NT2/D1 (cell line): ENCODE data around the gene CCDC88C.

Experiments
- DNase-seq: peaks from one replicate; pipeline ENCODE4 v3.0.0-alpha.2; 2011; ENCODE audit warnings: low read depth, low spot score
- H3K27me3 ChIP-seq: 2 replicates; pipeline ENCODE4 v1.6.0; 2011; ENCODE audit warnings: mild to moderate bottlenecking; ENCODE audit not compliant: insufficient read length, insufficient read depth
- H3K36me3 ChIP-seq: 2 replicates; pipeline ENCODE4 v1.6.1; 2011; ENCODE audit warnings: mild to moderate bottlenecking, low read length, mixed read lengths; ENCODE audit not compliant: insufficient read depth, insufficient read length
- H3K4me1 ChIP-seq: 2 replicates; pipeline ENCODE4 v1.5.1; 2011; ENCODE audit not compliant: insufficient read depth, insufficient read length
- H3K4me3 ChIP-seq: 2 replicates; pipeline ENCODE4 v1.5.1; 2011; ENCODE audit warnings: low read depth; ENCODE audit not compliant: insufficient read length
- H3K9ac ChIP-seq: 2 replicates; pipeline ENCODE4 v1.6.0; 2011; ENCODE audit warnings: low read depth; ENCODE audit not compliant: insufficient read length
- H3K9me3 ChIP-seq: 2 replicates; pipeline ENCODE4 v1.5.1; 2011; ENCODE audit warnings: mild to moderate bottlenecking, low read length; ENCODE audit not compliant: insufficient read depth
- SUZ12 ChIP-seq: IDR thresholded peaks from 2 replicates; pipeline ENCODE4 v1.6.1; 2011; ENCODE audit not compliant: insufficient read length, insufficient read depth; ENCODE audit errors: extremely low read depth
- YY1 ChIP-seq: IDR thresholded peaks from 2 replicates; pipeline ENCODE4 v1.6.1; 2011; ENCODE audit not compliant: insufficient read length, insufficient read depth
- ZNF274 ChIP-seq: IDR thresholded peaks from 2 replicates; pipeline ENCODE4 v1.6.1; 2011; ENCODE audit warnings: mild to moderate bottlenecking, low read depth, low read length

Gene CCDC88C

DNA sequence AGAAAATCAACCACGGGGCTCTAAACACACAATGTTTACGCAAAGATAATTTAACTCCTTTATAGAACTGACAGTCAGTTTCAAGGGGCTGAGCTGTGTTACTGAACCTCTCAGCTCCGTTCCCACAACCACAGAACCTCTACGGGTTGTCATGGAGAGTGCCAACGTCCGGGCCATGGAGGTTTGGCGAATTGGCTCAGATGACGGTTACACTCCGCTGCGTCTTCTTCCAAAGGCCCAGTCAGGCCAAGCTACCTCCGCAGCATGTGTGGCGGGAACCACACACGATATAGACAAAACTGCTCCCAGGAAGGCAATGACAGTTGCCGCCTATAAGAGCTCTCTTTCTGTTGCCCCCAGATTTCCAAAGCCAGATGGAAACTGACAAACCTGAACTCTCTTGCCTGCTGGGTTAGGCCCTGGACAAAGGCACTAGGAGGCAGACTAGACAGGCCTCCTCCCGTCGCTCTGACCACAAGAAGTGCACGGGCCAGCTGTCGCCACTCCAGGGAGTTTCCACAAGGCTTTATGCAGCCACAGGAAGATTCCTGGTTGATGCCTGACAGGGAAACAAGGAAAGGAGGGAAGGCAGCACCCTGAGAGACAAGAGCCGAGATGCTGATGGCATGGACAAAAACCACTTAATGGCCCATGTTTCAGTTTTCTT, 30.3 kb downstream of the CCDC88C start:
- TF ChIP-seq SUZ12: no peak
- TF ChIP-seq YY1: no peak
- TF ChIP-seq ZNF274: no peak
- H3K9me3 ChIP-seq: no peaks in the 10 kb centered on the region
- no peak for DNase-seq
- no peak overlapping the region for H3K9ac ChIP-seq
- no peaks in the 10 kb centered on the region for H3K36me3 ChIP-seq
- peaks cover 8% of the 10 kb centered on the region for H3K4me1 ChIP-seq
- H3K27me3 ChIP-seq: no peaks in the 10 kb centered on the region
- H3K4me3 ChIP-seq: no peak overlapping the region

- Histone ChIP-seq H3K4me1 (peaks cover 8% of the 10 kb centered on the region), H3K9ac (no peak overlapping the region), H3K9me3 (no peaks in the 10 kb centered on the region), H3K27me3 (no peaks in the 10 kb centered on the region), H3K36me3 (no peaks in the 10 kb centered on the region), H3K4me3 (no peak overlapping the region)
- no peak for DNase-seq
- TF ChIP-seq ZNF274: no peak
- TF ChIP-seq YY1: no peak
- no peak for TF ChIP-seq SUZ12
These were observed 31.9 kb downstream of the CCDC88C start for GRCh38 chr14:91385697-91386096.

GRCh38 chr14:91385224-91385623, 32.4 kb downstream of the CCDC88C start:
- Histone ChIP-seq H3K9me3 (no peaks in the 10 kb centered on the region), H3K36me3 (no peaks in the 10 kb centered on the region), H3K9ac (no peak overlapping the region), H3K27me3 (no peaks in the 10 kb centered on the region), H3K4me1 (peaks cover 8% of the 10 kb centered on the region), H3K4me3 (no peak overlapping the region)
- no peak for TF ChIP-seq SUZ12
- no peak for TF ChIP-seq YY1
- TF ChIP-seq ZNF274: no peak
- DNase-seq: no peak

GRCh38 chr14:91383439-91383838, 34.2 kb downstream of the CCDC88C start:
- Histone ChIP-seq H3K4me3 (no peak overlapping the region), H3K27me3 (no peaks in the 10 kb centered on the region), H3K9ac (no peak overlapping the region), H3K9me3 (no peaks in the 10 kb centered on the region), H3K4me1 (peaks cover 13% of the 10 kb centered on the region), H3K36me3 (no peaks in the 10 kb centered on the region)
- TF ChIP-seq SUZ12 (no peak), ZNF274 (no peak), YY1 (no peak)
- no peak for DNase-seq

- no peak overlapping the region for H3K9ac ChIP-seq
- no peaks in the 10 kb centered on the region for H3K36me3 ChIP-seq
- DNase-seq: no peak
- no peaks in the 10 kb centered on the region for H3K9me3 ChIP-seq
- H3K4me1 ChIP-seq: peaks cover 14% of the 10 kb centered on the region
- TF ChIP-seq YY1: no peak
- TF ChIP-seq SUZ12: no peak
- no peak for TF ChIP-seq ZNF274
- no peaks in the 10 kb centered on the region for H3K27me3 ChIP-seq
- H3K4me3 ChIP-seq: no peak overlapping the region
These were observed 35.6 kb downstream of the CCDC88C start for GRCh38 chr14:91381801-91382670.

DNA sequence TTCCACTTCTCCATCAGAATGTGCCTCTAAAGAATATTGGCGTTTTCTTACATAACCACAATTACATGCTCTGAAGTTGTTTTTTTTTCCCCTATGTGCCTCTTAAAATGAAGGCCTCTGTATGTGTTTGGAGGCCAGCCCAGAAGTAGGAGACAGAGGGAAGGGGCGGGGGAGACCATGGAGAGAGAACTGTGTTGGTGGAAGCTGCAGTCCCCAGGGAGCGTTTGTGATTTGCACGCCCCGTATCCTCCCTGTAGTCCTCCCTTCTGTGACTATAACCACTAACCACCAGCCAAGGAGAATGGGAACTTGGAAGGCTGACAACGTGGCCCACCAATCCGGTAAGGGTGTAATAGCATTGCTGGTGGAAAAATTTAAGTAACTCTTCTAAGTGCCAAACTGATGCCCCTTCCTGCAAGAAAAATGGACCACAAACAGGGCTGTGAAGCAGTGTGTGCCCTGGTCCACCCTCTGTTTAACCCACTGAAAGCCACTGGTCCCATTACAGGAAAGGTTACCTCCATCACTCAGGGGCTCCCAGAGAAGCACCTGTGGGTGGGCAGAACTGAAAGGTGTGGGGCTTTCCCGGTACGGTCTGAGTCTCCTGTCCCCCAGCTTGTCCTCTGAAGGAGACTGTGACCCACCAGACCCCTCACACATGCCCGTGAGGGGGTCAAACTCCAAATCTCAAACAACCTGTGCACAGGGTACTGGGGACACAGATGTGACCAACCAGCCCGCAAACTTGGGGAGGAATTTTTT, 36.8 kb downstream of the CCDC88C start:
- H3K9ac ChIP-seq: no peak overlapping the region
- no peaks in the 10 kb centered on the region for H3K9me3 ChIP-seq
- H3K4me3 ChIP-seq: no peak overlapping the region
- TF ChIP-seq YY1: no peak
- no peak for TF ChIP-seq ZNF274
- TF ChIP-seq SUZ12: no peak
- DNase-seq: no peak
- H3K36me3 ChIP-seq: no peaks in the 10 kb centered on the region
- peaks cover 20% of the 10 kb centered on the region for H3K4me1 ChIP-seq
- H3K27me3 ChIP-seq: no peaks in the 10 kb centered on the region

DNA sequence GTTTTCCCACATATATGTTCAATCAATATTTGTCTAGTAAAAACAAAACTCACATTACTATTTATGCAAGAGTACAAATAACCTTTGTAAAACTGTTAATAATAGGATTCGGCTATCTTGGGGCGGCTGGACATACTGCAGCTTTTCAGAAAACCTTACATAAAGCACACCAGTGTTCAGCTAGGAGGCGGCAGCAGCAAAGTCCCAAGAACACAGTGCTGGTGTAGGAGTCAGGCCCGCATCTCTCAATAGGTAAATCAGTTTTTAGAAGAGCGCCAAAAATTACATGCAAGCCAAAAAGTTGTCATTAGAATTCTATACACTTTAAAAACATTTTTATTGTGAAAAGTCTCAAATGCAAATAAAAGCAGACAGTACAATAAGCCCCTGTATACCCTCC, 37.5 kb downstream of the CCDC88C start:
- Histone ChIP-seq H3K4me1 (peaks cover 23% of the 10 kb centered on the region), H3K36me3 (no peaks in the 10 kb centered on the region), H3K9me3 (no peaks in the 10 kb centered on the region), H3K9ac (no peak overlapping the region), H3K4me3 (no peak overlapping the region), H3K27me3 (no peaks in the 10 kb centered on the region)
- DNase-seq: no peak
- TF ChIP-seq YY1: no peak
- no peak for TF ChIP-seq SUZ12
